Mesothelial cell of epicardium (in vitro differentiated cells): Measurements from ENCODE around the gene SNF8. TPM values are rescaled to one million over a fixed set of nuclear protein-coding genes. Genes with fewer than 3 reads are reported as not detected.
A peak's percentile ranks its signal among the peaks of the same experiment; 100 is the strongest.

Experiments
- DNase-seq, 2 experiments: peaks; one replicate each; pipeline ENCODE4 v3.0.0; 2021; ENCODE audit warnings: low spot score in 2 of 2; ENCODE audit not compliant: unreplicated experiment in 2 of 2
- H3K27ac Mint-ChIP-seq: 2 replicates; pipeline ENCODE4 v1.8.0; 2021; ENCODE audit warnings: mixed read lengths
- H3K27me3 Mint-ChIP-seq: 2 replicates; pipeline ENCODE4 v1.8.0; 2021; ENCODE audit warnings: low read depth, mixed read lengths
- H3K36me3 Mint-ChIP-seq: 2 replicates; pipeline ENCODE4 v1.8.0; 2021; ENCODE audit warnings: mixed read lengths
- H3K4me1 Mint-ChIP-seq: 2 replicates; pipeline ENCODE4 v1.8.0; 2021; ENCODE audit warnings: mixed read lengths
- H3K4me3 Mint-ChIP-seq: 2 replicates; pipeline ENCODE4 v1.8.0; 2021; ENCODE audit warnings: mild to moderate bottlenecking, moderate library complexity, mixed read lengths
- H3K9me3 Mint-ChIP-seq: 2 replicates; pipeline ENCODE4 v1.8.0; 2021; ENCODE audit warnings: mixed read lengths
- total RNA-seq: library from RNA; stranded (reverse); gene quantifications from 3 replicates; pipeline ENCODE4 v1.2.1, GENCODE V29; 2021
- TF ChIP-seq, protein P1 (sequence below): fragments of 200-600 bp; sonication (generic); IDR thresholded peaks from one replicate; pipeline ENCODE4 v1.5.0; 2021; ENCODE audit warnings: antibody characterized with exemption; ENCODE audit not compliant: unreplicated experiment

SNF8 gene
- total RNA-seq, 1 donor from 2014 or later, result 88.0 TPM

DNA sequence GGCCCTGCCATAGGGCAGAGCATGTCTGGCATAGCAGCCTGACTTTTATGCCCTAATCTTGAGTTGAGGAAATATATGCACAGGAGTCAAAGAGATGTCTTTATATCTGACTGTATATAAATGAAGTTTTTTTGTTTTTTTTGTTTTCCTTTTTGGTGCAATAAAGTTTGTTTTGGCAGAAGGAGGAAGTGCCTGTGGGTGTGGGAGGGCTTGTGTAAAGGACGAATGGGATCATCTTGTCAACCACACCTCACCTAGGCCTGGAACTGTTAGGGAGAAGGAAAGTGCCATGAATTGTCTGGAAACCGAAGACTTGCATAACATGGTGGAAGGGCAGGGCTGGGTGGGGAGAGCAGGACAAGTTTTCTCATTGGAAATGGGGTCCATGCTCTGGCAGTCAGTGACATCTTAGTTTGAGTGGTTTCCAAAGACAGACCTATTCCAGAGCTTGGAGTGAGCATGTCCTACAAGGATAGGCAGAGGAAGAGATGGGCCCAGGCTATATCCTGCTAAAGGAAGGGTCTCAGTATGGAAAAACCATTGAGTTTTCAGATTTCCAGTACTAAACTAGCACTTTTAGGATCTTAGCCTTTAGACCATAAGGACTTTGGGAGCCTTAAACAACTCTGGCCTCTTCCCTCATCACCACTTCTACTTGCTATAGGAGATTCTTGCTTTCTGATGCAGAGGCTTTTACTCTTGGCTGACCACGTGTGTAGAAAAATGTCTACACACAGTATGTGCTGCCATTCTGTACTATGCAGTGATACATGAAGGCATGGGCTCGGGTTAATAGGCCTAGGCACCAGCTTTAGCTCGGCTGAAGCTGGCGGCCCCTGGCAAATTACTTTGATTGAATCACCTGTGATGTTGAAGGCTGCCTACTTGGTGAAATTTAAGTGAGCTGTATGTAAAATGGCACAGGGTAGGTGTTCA, 15.5 kb downstream of the SNF8 start:
- H3K36me3 Mint-ChIP-seq, result peaks cover 40% of the 10 kb centered on the region

DNA sequence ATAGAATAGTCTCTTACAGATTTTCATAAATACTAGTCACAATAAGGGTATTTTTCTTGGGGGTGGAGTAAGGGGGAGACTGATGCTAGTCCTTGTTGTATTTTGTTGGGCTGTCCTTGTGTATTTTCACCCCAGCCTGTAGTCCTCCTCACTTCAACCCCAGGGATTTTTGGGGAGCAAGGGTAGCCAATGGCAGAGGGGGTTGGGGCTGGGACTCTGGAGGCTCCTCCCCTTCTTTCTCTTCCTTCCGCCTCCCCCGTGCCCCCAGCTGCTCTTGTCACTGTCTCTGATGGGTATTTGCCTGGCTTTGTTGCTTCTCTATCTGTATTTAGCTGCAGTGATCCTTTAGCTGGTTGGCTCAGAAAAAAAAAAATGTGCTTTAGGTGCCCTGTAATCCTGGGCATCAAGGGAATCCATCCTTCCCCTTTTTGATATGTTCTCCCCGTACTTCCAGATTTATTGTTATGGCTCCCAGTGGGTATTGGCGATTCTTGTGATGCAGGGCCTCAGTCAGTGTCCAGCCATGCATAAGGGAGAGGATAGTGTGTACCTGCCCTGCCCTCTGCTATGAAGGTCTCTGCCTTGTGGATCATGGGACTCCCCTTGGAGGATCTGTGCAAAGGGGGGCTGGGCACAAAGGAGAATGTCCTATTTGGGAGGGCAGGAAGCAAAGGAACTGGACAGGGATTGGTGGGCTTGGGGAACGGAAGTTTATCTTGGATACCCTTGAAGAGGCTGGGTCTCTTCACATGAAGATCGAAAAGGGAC, 16.5 kb downstream of the SNF8 start:
- H3K36me3 Mint-ChIP-seq, result peaks cover 36% of the 10 kb centered on the region
- H3K27ac Mint-ChIP-seq, result peak overlapping the region; percentile 19
- H3K4me1 Mint-ChIP-seq, result no peaks in the 10 kb centered on the region
- no peaks in the 10 kb centered on the region for H3K9me3 Mint-ChIP-seq
- no peak for DNase-seq
- no peaks in the 10 kb centered on the region for H3K27me3 Mint-ChIP-seq
- TF ChIP-seq, protein P1, sequence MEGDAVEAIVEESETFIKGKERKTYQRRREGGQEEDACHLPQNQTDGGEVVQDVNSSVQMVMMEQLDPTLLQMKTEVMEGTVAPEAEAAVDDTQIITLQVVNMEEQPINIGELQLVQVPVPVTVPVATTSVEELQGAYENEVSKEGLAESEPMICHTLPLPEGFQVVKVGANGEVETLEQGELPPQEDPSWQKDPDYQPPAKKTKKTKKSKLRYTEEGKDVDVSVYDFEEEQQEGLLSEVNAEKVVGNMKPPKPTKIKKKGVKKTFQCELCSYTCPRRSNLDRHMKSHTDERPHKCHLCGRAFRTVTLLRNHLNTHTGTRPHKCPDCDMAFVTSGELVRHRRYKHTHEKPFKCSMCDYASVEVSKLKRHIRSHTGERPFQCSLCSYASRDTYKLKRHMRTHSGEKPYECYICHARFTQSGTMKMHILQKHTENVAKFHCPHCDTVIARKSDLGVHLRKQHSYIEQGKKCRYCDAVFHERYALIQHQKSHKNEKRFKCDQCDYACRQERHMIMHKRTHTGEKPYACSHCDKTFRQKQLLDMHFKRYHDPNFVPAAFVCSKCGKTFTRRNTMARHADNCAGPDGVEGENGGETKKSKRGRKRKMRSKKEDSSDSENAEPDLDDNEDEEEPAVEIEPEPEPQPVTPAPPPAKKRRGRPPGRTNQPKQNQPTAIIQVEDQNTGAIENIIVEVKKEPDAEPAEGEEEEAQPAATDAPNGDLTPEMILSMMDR, result no peak
- no peak overlapping the region for H3K4me3 Mint-ChIP-seq

More for the DNA sequence above, 15.5 kb downstream of the SNF8 start:
- Mint-ChIP-seq H3K27ac (peak overlapping the region; percentile 67), H3K4me3 (no peak overlapping the region), H3K27me3 (no peaks in the 10 kb centered on the region), H3K4me1 (no peaks in the 10 kb centered on the region), H3K9me3 (no peaks in the 10 kb centered on the region)
- no peak for DNase-seq
- TF ChIP-seq, protein P1, result no peak

DNA sequence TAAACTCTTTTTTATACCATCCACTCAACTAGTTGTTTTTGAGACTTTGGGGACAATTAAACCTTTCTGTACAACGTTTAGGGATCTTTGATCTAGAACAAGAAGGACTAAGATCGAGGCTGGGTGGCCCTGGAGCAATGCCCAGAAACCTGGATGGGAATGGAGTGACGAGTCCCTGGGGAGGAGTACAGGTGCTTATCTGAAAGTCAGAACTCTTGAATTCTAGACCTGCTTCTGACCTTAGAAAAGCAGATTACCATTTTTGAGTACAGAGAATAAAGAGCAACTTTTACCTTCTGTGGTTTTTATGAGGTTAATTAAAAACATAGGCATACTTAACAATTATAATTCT, 18.7 kb downstream of the SNF8 start:
- no peaks in the 10 kb centered on the region for H3K9me3 Mint-ChIP-seq
- no peaks in the 10 kb centered on the region for H3K4me1 Mint-ChIP-seq
- peaks cover 37% of the 10 kb centered on the region for H3K36me3 Mint-ChIP-seq
- no peaks in the 10 kb centered on the region for H3K27me3 Mint-ChIP-seq
- no peak overlapping the region for H3K27ac Mint-ChIP-seq
- no peak overlapping the region for H3K4me3 Mint-ChIP-seq
- DNase-seq, result no peak
- TF ChIP-seq, protein P1, result no peak

DNA sequence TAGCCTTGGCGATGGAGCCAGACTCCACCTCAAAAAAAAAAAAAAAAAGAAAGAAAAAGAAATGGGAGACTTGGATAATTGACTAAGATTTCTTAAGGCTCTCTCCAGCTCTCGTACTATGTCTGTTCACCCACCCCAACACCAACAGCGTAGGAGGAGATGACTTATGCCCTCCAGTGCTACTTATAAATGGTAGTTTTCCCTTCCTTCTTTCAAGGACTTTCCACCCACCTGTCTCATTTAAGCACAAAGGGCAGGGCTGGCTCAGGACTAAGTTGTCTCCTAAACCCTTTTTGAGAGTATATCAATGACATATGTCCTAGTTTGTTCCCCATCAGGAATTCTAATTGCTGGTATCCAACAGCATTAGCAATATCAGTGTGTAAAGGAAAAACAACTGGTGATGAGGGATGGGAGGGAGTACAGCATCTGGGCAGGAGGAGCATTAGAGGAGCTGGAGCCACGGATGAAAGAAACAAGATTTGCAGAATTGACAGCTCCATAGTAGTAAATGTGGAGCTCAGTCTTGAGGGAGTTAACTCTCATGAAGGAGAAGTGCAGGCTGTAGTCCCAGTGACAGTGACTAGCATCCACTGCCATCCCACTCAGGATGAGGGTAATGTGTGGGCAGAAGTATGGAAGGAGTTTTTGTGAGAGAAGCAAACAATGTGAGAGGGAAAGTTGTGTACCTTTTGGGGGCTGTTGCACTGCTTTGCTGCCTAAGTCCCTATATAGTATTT, 19.2 kb downstream of the SNF8 start:
- TF ChIP-seq, protein P1, result no peak
- no peak for DNase-seq
- Mint-ChIP-seq H3K4me3 (no peak overlapping the region), H3K36me3 (peaks cover 40% of the 10 kb centered on the region), H3K27ac (no peak overlapping the region), H3K4me1 (no peaks in the 10 kb centered on the region), H3K9me3 (no peaks in the 10 kb centered on the region), H3K27me3 (no peaks in the 10 kb centered on the region)

DNA sequence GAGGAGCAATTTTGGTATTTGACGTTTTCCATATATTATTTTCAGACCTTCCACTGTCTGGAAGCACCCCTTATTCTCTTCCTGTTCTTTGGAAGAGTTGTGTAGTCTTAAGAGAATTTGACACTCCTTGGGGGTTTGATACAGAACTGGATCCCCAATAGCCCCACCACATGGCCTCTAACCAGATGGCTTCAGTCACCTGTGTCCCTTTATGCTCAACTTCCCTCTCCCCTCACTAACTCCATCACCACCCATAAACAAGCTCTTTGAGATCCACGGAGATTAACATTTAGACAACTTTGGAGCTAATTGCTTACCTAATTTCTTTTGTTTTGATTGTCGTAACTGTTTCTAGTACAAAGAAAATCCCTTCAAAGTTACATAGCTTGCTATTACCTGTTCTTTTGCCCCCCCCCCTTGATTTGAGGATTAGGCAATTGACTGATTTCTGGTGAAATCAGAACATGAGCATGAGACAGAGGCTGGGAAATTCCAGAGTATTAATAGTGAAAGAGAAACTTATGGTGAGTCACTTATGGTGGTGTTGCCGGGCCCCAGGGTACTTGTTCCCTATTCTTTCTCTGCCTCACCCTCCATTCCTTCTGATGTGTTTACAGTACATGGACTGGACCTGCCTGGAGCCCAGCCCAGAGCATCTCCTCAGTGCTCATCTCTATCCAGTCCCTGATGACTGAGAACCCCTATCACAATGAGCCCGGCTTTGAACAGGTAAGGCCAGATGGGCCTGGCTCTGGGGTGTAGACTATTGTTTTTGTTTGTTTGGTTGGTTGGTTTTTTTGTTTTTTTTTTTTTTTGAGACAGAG, 29.0 kb downstream of the SNF8 start:
- no peak overlapping the region for H3K4me3 Mint-ChIP-seq
- H3K9me3 Mint-ChIP-seq, result no peaks in the 10 kb centered on the region
- DNase-seq, result no peak
- peak overlapping the region; percentile 68 for H3K27ac Mint-ChIP-seq
- peaks cover 36% of the 10 kb centered on the region for H3K36me3 Mint-ChIP-seq
- H3K4me1 Mint-ChIP-seq, result peaks cover 12% of the 10 kb centered on the region
- no peaks in the 10 kb centered on the region for H3K27me3 Mint-ChIP-seq
- TF ChIP-seq, protein P1, result no peak
